ENCODE results near the gene SEMA3E. TPM values are rescaled to one million over a fixed set of nuclear protein-coding genes. Genes with fewer than 3 reads are reported as not detected.

SEMA3E gene
- polyA plus RNA-seq, 1 donor from 2014 or later, result 0.98 TPM

GRCh38 chr7:83531766-83532165 is 117.2 kb downstream of the SEMA3E start:
- H3K36me3 ChIP-seq (ENCODE audit: insufficient read depth, low read length), result no peaks in the 10 kb centered on the region
- no peaks in the 10 kb centered on the region for H4K20me1 ChIP-seq (ENCODE audit: insufficient read depth)
- no peaks in the 10 kb centered on the region for H3F3A ChIP-seq (ENCODE audit: insufficient read depth, low read length, poor library complexity, severe bottlenecking)
- no peaks in the 10 kb centered on the region for H3K79me2 ChIP-seq (replicated peaks; ENCODE audit: insufficient read depth, low read length)
- no peak overlapping the region for H2AFZ ChIP-seq (ENCODE audit: low read depth, low read length)
- H3K27ac ChIP-seq (ENCODE audit: low read length), result no peak overlapping the region
- H3K9ac ChIP-seq (ENCODE audit: low read length), result no peak overlapping the region
- no peaks in the 10 kb centered on the region for H3K9me3 ChIP-seq (ENCODE audit: low read length)
- H3K4me2 ChIP-seq (ENCODE audit: low read length), result no peak overlapping the region
- TF ChIP-seq REST (IDR thresholded peaks at IDR 0.05; ENCODE audit: borderline replicate concordance), result no peak
- no peak for TF ChIP-seq EZH2 (IDR thresholded peaks at IDR 0.05; ENCODE audit: borderline replicate concordance, insufficient read depth, low read length, poor library complexity, severe bottlenecking)
- no peak for TF ChIP-seq CTCF (IDR thresholded peaks at IDR 0.05; ENCODE audit: poor library complexity, severe bottlenecking)
- no peak for TF ChIP-seq MXI1 (conservative IDR thresholded peaks at IDR 0.05; ENCODE audit: poor library complexity, severe bottlenecking)
- no peak for TF ChIP-seq RAD21 (conservative IDR thresholded peaks at IDR 0.05)
- no peak overlapping the region for H3K4me3 ChIP-seq (ENCODE audit: low read length)
- no peaks in the 10 kb centered on the region for H3K27me3 ChIP-seq (ENCODE audit: insufficient read depth, low read depth, low read length)
- no peaks in the 10 kb centered on the region for H3K9me2 ChIP-seq (ENCODE audit: insufficient read depth, low read length)

GRCh38 chr7:83528925-83529423 is 120.0 kb downstream of the SEMA3E start:
- Histone ChIP-seq H3K4me3 (ENCODE audit: low read length) (no peak overlapping the region), H3K27me3 (ENCODE audit: insufficient read depth, low read depth, low read length) (no peaks in the 10 kb centered on the region), H3K9ac (ENCODE audit: low read length) (no peak overlapping the region), H3K4me2 (ENCODE audit: low read length) (no peak overlapping the region), H3K9me2 (ENCODE audit: insufficient read depth, low read length) (no peaks in the 10 kb centered on the region), H3K36me3 (ENCODE audit: insufficient read depth, low read length) (no peaks in the 10 kb centered on the region), H4K20me1 (ENCODE audit: insufficient read depth) (no peaks in the 10 kb centered on the region), H3K9me3 (ENCODE audit: low read length) (no peaks in the 10 kb centered on the region), H3K79me2 (replicated peaks; ENCODE audit: insufficient read depth, low read length) (no peaks in the 10 kb centered on the region), H3K27ac (ENCODE audit: low read length) (no peak overlapping the region), H2AFZ (ENCODE audit: low read depth, low read length) (no peak overlapping the region), H3F3A (ENCODE audit: insufficient read depth, low read length, poor library complexity, severe bottlenecking) (no peaks in the 10 kb centered on the region)
- no peak for TF ChIP-seq EZH2 (IDR thresholded peaks at IDR 0.05; ENCODE audit: borderline replicate concordance, insufficient read depth, low read length, poor library complexity, severe bottlenecking)
- no peak for TF ChIP-seq MXI1 (conservative IDR thresholded peaks at IDR 0.05; ENCODE audit: poor library complexity, severe bottlenecking)
- TF ChIP-seq TAF1 (IDR thresholded peaks at IDR 0.05; ENCODE audit: low read depth), result no peak
- no peak for TF ChIP-seq SMC3 (conservative IDR thresholded peaks at IDR 0.05; ENCODE audit: poor library complexity)
- no peak for TF ChIP-seq RAD21 (conservative IDR thresholded peaks at IDR 0.05)
- TF ChIP-seq POLR2AphosphoS5 (IDR thresholded peaks at IDR 0.05), result no peak
- TF ChIP-seq REST (IDR thresholded peaks at IDR 0.05; ENCODE audit: borderline replicate concordance), result no peak
- TF ChIP-seq CTCF (IDR thresholded peaks at IDR 0.05; ENCODE audit: poor library complexity, severe bottlenecking), result no peak
- no peak for TF ChIP-seq EP300 (conservative IDR thresholded peaks at IDR 0.05; ENCODE audit: poor library complexity, severe bottlenecking)

All from neural cell (in vitro differentiated cells).